ENCODE measurements around the gene CLSTN2.

DNA sequence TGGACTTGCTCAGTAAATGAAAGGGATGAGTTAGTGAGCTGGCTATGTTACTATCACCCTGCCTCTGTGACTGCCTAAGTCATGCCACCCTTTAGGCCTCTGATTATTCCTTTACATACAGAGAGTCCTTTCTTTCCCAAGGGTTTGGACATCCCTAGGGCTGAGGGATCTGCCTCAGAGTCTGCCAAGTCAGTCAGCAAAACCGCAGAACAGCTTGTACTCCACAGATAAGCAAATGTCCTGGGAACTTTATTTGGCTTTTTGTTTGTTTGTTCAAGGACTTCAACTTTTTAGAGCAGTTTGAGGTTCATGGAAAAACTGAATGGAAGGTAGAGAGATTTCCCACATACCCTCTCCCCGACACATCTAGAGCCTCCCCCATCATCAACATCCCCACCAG, 660.3 kb downstream of the CLSTN2 start:
- TF ChIP-seq, protein P1, sequence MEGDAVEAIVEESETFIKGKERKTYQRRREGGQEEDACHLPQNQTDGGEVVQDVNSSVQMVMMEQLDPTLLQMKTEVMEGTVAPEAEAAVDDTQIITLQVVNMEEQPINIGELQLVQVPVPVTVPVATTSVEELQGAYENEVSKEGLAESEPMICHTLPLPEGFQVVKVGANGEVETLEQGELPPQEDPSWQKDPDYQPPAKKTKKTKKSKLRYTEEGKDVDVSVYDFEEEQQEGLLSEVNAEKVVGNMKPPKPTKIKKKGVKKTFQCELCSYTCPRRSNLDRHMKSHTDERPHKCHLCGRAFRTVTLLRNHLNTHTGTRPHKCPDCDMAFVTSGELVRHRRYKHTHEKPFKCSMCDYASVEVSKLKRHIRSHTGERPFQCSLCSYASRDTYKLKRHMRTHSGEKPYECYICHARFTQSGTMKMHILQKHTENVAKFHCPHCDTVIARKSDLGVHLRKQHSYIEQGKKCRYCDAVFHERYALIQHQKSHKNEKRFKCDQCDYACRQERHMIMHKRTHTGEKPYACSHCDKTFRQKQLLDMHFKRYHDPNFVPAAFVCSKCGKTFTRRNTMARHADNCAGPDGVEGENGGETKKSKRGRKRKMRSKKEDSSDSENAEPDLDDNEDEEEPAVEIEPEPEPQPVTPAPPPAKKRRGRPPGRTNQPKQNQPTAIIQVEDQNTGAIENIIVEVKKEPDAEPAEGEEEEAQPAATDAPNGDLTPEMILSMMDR (IDR thresholded peaks at IDR 0.05): no peak
- peak in 1 of 2 donors; percentile 35 for TF ChIP-seq EP300 (IDR thresholded peaks at IDR 0.05)

All from tibial nerve (tissue), 4 donors.